ENCODE data around the gene MFSD11. TPM values are rescaled to one million over a fixed set of nuclear protein-coding genes. Genes with fewer than 3 reads are reported as not detected.

The MFSD11 gene
- total RNA-seq (2013), result 25.5 TPM
- polyA plus RNA-seq (10 to 100 TPM; 19.8 to 24.8 (median 23.8) TPM), polyA minus RNA-seq (13.3 and 22.0 TPM in 2 replicates), total RNA-seq (16.7 to 43.9 (median 34.1) reads per million in 11 experiments)

DNA sequence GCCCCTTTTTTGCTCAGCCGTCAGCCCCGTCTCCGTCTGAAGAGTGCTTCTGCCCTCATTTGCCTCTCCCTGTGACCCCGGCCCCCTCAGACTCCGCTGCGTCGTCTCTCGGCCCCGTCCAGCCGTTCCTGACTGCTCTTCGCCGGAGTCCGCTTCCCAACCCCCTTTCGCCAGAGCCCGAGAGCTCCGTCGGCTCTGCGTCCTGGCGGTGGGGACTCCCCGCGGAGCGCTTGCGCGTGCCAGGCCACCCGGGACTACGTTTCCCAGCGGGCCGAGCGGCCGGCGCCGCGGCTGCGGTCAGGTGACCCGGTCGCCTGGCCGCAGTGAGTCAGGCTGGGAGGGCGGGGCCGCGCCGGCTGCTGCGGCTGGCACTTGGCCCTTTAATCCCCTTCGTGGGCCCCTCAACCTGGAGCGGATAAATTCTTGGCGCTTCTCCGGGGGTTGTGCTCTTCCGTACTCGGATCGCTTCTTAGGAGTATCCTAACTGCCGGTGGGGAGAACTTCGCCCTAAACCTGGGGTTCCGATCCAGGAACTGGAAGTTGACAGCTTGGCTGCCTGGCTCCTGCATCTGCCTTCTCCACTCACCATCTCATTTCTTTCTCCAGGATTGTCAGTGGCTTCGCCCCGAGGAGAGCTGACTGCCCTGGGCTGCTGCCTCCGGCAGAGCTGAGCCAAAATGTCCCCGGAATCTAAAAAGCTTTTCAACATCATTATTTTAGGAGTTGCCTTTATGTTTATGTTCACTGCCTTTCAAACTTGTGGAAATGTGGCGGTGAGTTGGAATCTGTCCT, at the start of gene MFSD11:
Gene MFSD11 (plus strand): TSS at position 444 of the 792 bp plus-strand sequence. CDS start 234 bp downstream, at position 678.
- Histone ChIP-seq H3K4me3 (replicated peaks in 1 of 3; ENCODE audit: low read depth in 2 of 3, low read length in 3 of 3) (peak within 1 kb of the TSS; percentile 95 to 100 (median 97)), H2AFZ (ENCODE audit: insufficient read depth, low read depth, low read length, poor library complexity, severe bottlenecking) (peak within 1 kb of the TSS; percentile 96), H3K9me3 (replicated peaks in 1 of 2; ENCODE audit: control insufficient read depth in 1 of 2, insufficient read depth in 1 of 2, low read length in 2 of 2) (no peaks in the 10 kb centered on the region), H3K27ac (ENCODE audit: low read depth in 1 of 2, low read length in 2 of 2) (peak within 1 kb of the TSS; percentile 96 to 99), H4K20me1 (ENCODE audit: insufficient read depth, low read length) (peaks cover 43% of the 10 kb centered on the region), H3K36me3 (replicated peaks in 1 of 2; ENCODE audit: control insufficient read depth in 1 of 2, insufficient read depth in 2 of 2, low read length in 2 of 2) (peaks cover 38 to 55% of the 10 kb centered on the region in 2 donors), H3K4me2 (replicated peaks; ENCODE audit: extremely low read depth, low read length, poor library complexity, severe bottlenecking) (peak within 1 kb of the TSS; percentile 87), H3K9ac (ENCODE audit: insufficient read depth, low read length, poor library complexity, severe bottlenecking) (peak within 1 kb of the TSS; percentile 97), H3K27me3 (ENCODE audit: control insufficient read depth in 2 of 2, insufficient read depth in 2 of 2, low read length in 2 of 2) (no peaks in the 10 kb centered on the region), H3K79me2 (ENCODE audit: insufficient read depth, low read length) (peaks cover 62% of the 10 kb centered on the region), H3K4me1 (ENCODE audit: control insufficient read depth in 1 of 2, insufficient read depth in 2 of 2, low read length in 2 of 2) (peaks cover 34 to 44% of the 10 kb centered on the region in 2 donors)
- Mint-ChIP-seq H3K9me3 (peaks cover 0 to 2% (median 0%) of the 10 kb centered on the region in 7 donors), H3K27ac (peak within 1 kb of the TSS; percentile 98 to 100 (median 99)), H3K36me3 (peaks cover 45 to 55% of the 10 kb centered on the region in 2 donors), H3K27me3 (ENCODE audit: low read depth in 3 of 3) (peaks cover 0 to 2% (median 0%) of the 10 kb centered on the region in 3 donors), H3K4me3 (peak within 1 kb of the TSS; percentile 97), H3K4me1 (peaks cover 37% of the 10 kb centered on the region)
- under 1% methylated on average over 52 of the region's 57 CpGs for WGBS (ENCODE audit: insufficient coverage)
- no peak for TF ChIP-seq CTCF (IDR thresholded peaks at IDR 0.05)
- intact Hi-C loops (cut with micrococcal nuclease), result loop anchor here in 1 of 2 donors (1.0 to 10.0 kb wide), 2 partner anchors 12 to 473 kb away; partner anchors contain the start of genes JMJD6, METTL23 and UBALD2
- peak; percentile 92 to 94 (median 93) for DNase-seq

DNA sequence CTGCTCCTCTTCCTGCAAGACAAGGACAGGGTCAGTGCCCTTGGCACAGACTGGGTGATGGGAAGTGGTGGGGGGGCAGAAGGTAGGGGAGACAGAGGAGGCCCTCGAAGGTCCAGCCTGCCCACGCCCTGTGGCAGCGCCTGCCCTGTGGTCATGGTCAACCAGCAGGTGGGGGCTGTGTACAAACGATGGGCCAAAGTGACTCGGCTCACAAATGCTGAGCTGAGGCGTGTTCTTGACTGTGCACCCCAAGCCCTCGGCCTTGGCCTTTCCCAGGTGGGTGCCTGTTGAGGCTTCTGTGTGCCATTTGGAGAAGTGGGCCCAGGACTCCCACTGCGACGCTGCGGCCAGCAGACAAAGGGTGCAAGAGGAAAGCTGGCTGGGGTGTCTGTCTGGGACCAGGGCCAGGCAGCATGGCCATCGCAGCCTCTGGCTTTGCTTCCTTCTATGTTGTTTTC, 49.7 kb upstream of the MFSD11 start:
- no peaks in the 10 kb centered on the region for H3K36me3 Mint-ChIP-seq
- H3K4me3 Mint-ChIP-seq, result no peak overlapping the region
- no peak overlapping the region for H3K4me2 ChIP-seq (replicated peaks; ENCODE audit: extremely low read depth, low read length, poor library complexity, severe bottlenecking)
- H3K9ac ChIP-seq (ENCODE audit: insufficient read depth, low read length, poor library complexity, severe bottlenecking), result no peak overlapping the region
- no peaks in the 10 kb centered on the region for H3K4me1 Mint-ChIP-seq
- no peaks in the 10 kb centered on the region for H3K9me3 Mint-ChIP-seq
- H3K4me3 ChIP-seq (replicated peaks in 1 of 3; ENCODE audit: low read depth in 2 of 3, low read length in 3 of 3), result no peak overlapping the region
- H4K20me1 ChIP-seq (ENCODE audit: insufficient read depth, low read length), result no peaks in the 10 kb centered on the region
- DNase-seq, result no peak
- intact Hi-C loops (cut with micrococcal nuclease), result no loop called here
- H3K4me1 ChIP-seq (ENCODE audit: control insufficient read depth in 1 of 2, insufficient read depth in 2 of 2, low read length in 2 of 2), result no peaks in the 10 kb centered on the region
- H3K36me3 ChIP-seq (replicated peaks in 1 of 2; ENCODE audit: control insufficient read depth in 1 of 2, insufficient read depth in 2 of 2, low read length in 2 of 2), result no peaks in the 10 kb centered on the region
- H2AFZ ChIP-seq (ENCODE audit: insufficient read depth, low read depth, low read length, poor library complexity, severe bottlenecking), result no peak overlapping the region
- H3K27me3 ChIP-seq (ENCODE audit: control insufficient read depth in 2 of 2, insufficient read depth in 2 of 2, low read length in 2 of 2), result no peaks in the 10 kb centered on the region
- no peak for TF ChIP-seq CTCF (IDR thresholded peaks at IDR 0.05)
- H3K27me3 Mint-ChIP-seq (ENCODE audit: low read depth in 3 of 3), result peaks cover 0 to 6% (median 2%) of the 10 kb centered on the region in 3 donors
- WGBS (ENCODE audit: insufficient coverage), result 91% methylated on average over 10 of the region's 11 CpGs
- H3K27ac Mint-ChIP-seq, result peak overlapping the region in 1 of 7 donors; percentile 82
- no peaks in the 10 kb centered on the region for H3K79me2 ChIP-seq (ENCODE audit: insufficient read depth, low read length)
- no peaks in the 10 kb centered on the region for H3K9me3 ChIP-seq (replicated peaks in 1 of 2; ENCODE audit: control insufficient read depth in 1 of 2, insufficient read depth in 1 of 2, low read length in 2 of 2)
- no peak overlapping the region for H3K27ac ChIP-seq (ENCODE audit: low read depth in 1 of 2, low read length in 2 of 2)
